ENCODE data around the gene CDK10. TPM values are rescaled to one million over a fixed set of nuclear protein-coding genes. Genes with fewer than 3 reads are reported as not detected.

The CDK10 gene
- total RNA-seq, 1 experiment from 2014 or later: 98.0 TPM

- POLR2A ChIA-PET (ENCODE audit: low non-redundant PET): no interaction called here
- Histone ChIP-seq H3K4me3 (ENCODE audit: low read depth, low read length, poor library complexity, severe bottlenecking) (no peak overlapping the region), H3K27ac (ENCODE audit: low read depth, low read length, poor library complexity, severe bottlenecking) (no peak overlapping the region), H3K9me3 (ENCODE audit: low read depth, low read length, poor library complexity, severe bottlenecking) (no peaks in the 10 kb centered on the region), H3K27me3 (replicated peaks; ENCODE audit: insufficient read depth, low read depth, low read length, poor library complexity) (no peaks in the 10 kb centered on the region), H3K4me1 (ENCODE audit: insufficient read depth, low read length, poor library complexity, severe bottlenecking) (peaks cover 18% of the 10 kb centered on the region), H3K36me3 (ENCODE audit: insufficient read depth, low read length, poor library complexity, severe bottlenecking) (peaks cover 13% of the 10 kb centered on the region)
- intact Hi-C loops (cut with micrococcal nuclease; ENCODE audit: unreplicated experiment): no loop called here
- DNase-seq (ENCODE audit: low spot score): no peak
- TF ChIP-seq CTCF (conservative IDR thresholded peaks at IDR 0.05; ENCODE audit: low read depth, low read length) (no peak), EZH2 (IDR thresholded peaks at IDR 0.05; ENCODE audit: borderline replicate concordance, low read depth, low read length, poor library complexity, severe bottlenecking) (no peak)
- no TSS peak for BruUV-seq (replicated peaks)
- CTCF ChIA-PET: interaction anchor here (0.7 kb wide), 2 partner anchors 13 to 15 kb away, joined by 4 read pairs; no protein-coding TSS in a partner anchor
Observed at GRCh38 chr16:89655062-89655643, 31.3 kb upstream of the CDK10 start.

GRCh38 chr16:89656435-89657121, 29.9 kb upstream of the CDK10 start:
- POLR2A ChIA-PET (ENCODE audit: low non-redundant PET): no interaction called here
- Histone ChIP-seq H3K27me3 (replicated peaks; ENCODE audit: insufficient read depth, low read depth, low read length, poor library complexity) (no peaks in the 10 kb centered on the region), H3K9me3 (ENCODE audit: low read depth, low read length, poor library complexity, severe bottlenecking) (no peaks in the 10 kb centered on the region), H3K4me1 (ENCODE audit: insufficient read depth, low read length, poor library complexity, severe bottlenecking) (peaks cover 18% of the 10 kb centered on the region), H3K27ac (ENCODE audit: low read depth, low read length, poor library complexity, severe bottlenecking) (peak overlapping the region; percentile 85), H3K4me3 (ENCODE audit: low read depth, low read length, poor library complexity, severe bottlenecking) (peak overlapping the region; percentile 96), H3K36me3 (ENCODE audit: insufficient read depth, low read length, poor library complexity, severe bottlenecking) (peaks cover 25% of the 10 kb centered on the region)
- DNase-seq (ENCODE audit: low spot score): no peak
- intact Hi-C loops (cut with micrococcal nuclease; ENCODE audit: unreplicated experiment): no loop called here
- no peak for TF ChIP-seq EZH2 (IDR thresholded peaks at IDR 0.05; ENCODE audit: borderline replicate concordance, low read depth, low read length, poor library complexity, severe bottlenecking)
- no peak for TF ChIP-seq CTCF (conservative IDR thresholded peaks at IDR 0.05; ENCODE audit: low read depth, low read length)
- CTCF ChIA-PET: interaction anchor here (0.6 kb wide), 2 partner anchors 14 to 15 kb away, joined by 3 to 6 read pairs; no protein-coding TSS in a partner anchor
- TSS peak; percentile 54 for BruUV-seq (replicated peaks)

DNA sequence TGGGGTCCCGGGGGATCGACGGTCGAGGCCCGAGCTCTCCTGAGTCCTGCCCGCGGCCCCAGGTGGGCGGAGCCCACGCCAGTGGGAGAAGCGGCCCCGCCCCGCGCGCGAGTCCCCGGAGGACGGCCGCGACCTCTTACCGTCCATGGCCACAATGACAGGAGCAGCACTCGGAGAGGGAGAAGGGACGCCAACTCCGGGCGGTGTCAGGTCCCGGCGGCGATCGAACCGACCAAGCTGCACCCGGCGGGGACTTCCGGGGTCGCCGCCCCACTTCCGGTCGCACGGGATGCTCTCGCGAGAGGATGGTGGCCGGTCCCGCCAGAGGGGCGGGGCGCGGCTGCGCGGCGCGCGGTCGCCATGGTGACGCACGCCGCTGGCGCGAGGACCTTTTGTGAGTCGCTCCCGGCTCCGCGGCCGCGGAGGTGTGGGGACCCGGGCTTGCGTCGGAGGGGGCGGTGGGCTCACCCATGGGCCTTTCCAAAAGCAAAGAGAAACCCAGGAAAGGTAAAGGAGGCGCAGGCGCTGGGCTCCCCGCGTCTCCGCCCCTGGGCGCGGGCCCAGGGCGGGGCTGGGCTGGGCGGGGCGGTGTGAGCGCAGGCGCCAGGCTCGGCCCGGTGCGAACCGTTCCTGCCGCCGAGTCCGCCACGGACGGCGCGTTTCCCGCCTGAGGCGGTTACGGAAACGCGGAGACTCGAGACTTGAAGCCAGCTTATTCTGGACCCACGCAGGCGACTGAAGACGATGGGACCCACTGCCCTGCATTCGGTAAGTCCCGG, 28.9 kb upstream of the CDK10 start, which contains the start of the genes CHMP1A and SPATA33:
TSS of gene CHMP1A (minus strand) at position 267 of the 779 bp plus-strand sequence. CDS start at position 147, 120 bp downstream.
TSS of gene SPATA33 (plus strand) at position 395 of the 779 bp plus-strand sequence. CDS start at position 471, 76 bp downstream.
- Histone ChIP-seq H3K4me3 (ENCODE audit: low read depth, low read length, poor library complexity, severe bottlenecking) (peak within 1 kb of the TSS; percentile 96), H3K9me3 (ENCODE audit: low read depth, low read length, poor library complexity, severe bottlenecking) (no peaks in the 10 kb centered on the region), H3K27me3 (replicated peaks; ENCODE audit: insufficient read depth, low read depth, low read length, poor library complexity) (no peaks in the 10 kb centered on the region), H3K4me1 (ENCODE audit: insufficient read depth, low read length, poor library complexity, severe bottlenecking) (peaks cover 18% of the 10 kb centered on the region), H3K36me3 (ENCODE audit: insufficient read depth, low read length, poor library complexity, severe bottlenecking) (peaks cover 26% of the 10 kb centered on the region), H3K27ac (ENCODE audit: low read depth, low read length, poor library complexity, severe bottlenecking) (peak within 1 kb of the TSS; percentile 85)
- BruUV-seq (replicated peaks): no TSS peak
- no peak for TF ChIP-seq CTCF (conservative IDR thresholded peaks at IDR 0.05; ENCODE audit: low read depth, low read length)
- TF ChIP-seq EZH2 (IDR thresholded peaks at IDR 0.05; ENCODE audit: borderline replicate concordance, low read depth, low read length, poor library complexity, severe bottlenecking): no peak
- DNase-seq (ENCODE audit: low spot score): peak; percentile 92
- ChIA-PET POLR2A (ENCODE audit: low non-redundant PET) (no interaction called here), CTCF (interaction anchor here (0.6 kb wide), 3 partner anchors 15 to 251 kb away, joined by 3 to 8 read pairs (median 6); no protein-coding TSS in a partner anchor)
- intact Hi-C loops (cut with micrococcal nuclease; ENCODE audit: unreplicated experiment): no loop called here

Data from A673 (cell line).